K562 (cell line): ENCODE measurements around the gene FAM177B. TPM values are rescaled to one million over a fixed set of nuclear protein-coding genes. Genes with fewer than 3 reads are reported as not detected.

Source experiments
- ATF1 ChIP-seq, 2 experiments: fragments of 450-650 bp in 1 of 2; IDR thresholded peaks; 2 replicates each; pipeline ENCODE4 v1.6.1; 2016; ENCODE audit warnings: missing compliant biosample characterization in 1 of 2, missing genetic modification characterization in 1 of 2
- DPF2 ChIP-seq: fragments of 450-650 bp; IDR thresholded peaks from 2 replicates; pipeline ENCODE4 v1.6.1; 2016
- EP400 ChIP-seq: fragments of 450-650 bp; IDR thresholded peaks from 2 replicates; pipeline ENCODE4 v1.6.1; 2017; ENCODE audit warnings: antibody characterized with exemption, mild to moderate bottlenecking, moderate library complexity
- ESRRA ChIP-seq: fragments of 450-650 bp; IDR thresholded peaks from 2 replicates; pipeline ENCODE4 v1.6.1; 2014; ENCODE audit warnings: low read depth, mild to moderate bottlenecking, moderate library complexity, borderline replicate concordance
- HMGN3 ChIP-seq: IDR thresholded peaks from 2 replicates; pipeline ENCODE4 v1.6.1; 2011; ENCODE audit warnings: borderline replicate concordance, low read depth, mild to moderate bottlenecking, mixed read lengths, low read length; ENCODE audit not compliant: insufficient read length; ENCODE audit errors: extremely low read depth
- JUND ChIP-seq, 2 experiments: IDR thresholded peaks; 2 replicates in 1 of 2; 3 replicates in 1 of 2; pipeline ENCODE4 v1.6.1; 2011; ENCODE audit warnings: borderline replicate concordance in 2 of 2, low read depth in 2 of 2, low read length in 2 of 2, improper control_type of control experiment in 1 of 2, missing biosample characterization in 1 of 2, missing genetic modification characterization in 1 of 2, missing genetic modification reagents in 1 of 2
- KLF10 ChIP-seq: fragments of 250-450 bp; sonication (Bioruptor Pico); IDR thresholded peaks from 2 replicates; pipeline ENCODE4 v1.6.1; 2021; ENCODE audit warnings: matching md5 sums
- NFATC3 ChIP-seq: fragments of 450-650 bp; IDR thresholded peaks from 2 replicates; pipeline ENCODE4 v1.6.1; 2017; ENCODE audit warnings: mild to moderate bottlenecking
- OTX1 ChIP-seq: fragments of 450-650 bp; formaldehyde crosslinking; IDR thresholded peaks from 2 replicates; pipeline ENCODE4 v1.4.0; 2022; ENCODE audit warnings: mild to moderate bottlenecking
- SETDB1 ChIP-seq: IDR thresholded peaks from one replicate; pipeline ENCODE4 v1.6.1; 2012; ENCODE audit warnings: low read length, control low read depth, inconsistent platforms
- SNIP1 ChIP-seq: fragments of 450-650 bp; IDR thresholded peaks from 2 replicates; pipeline ENCODE4 v1.7.1; 2017; ENCODE audit warnings: low read depth, mild to moderate bottlenecking
- SOX6 ChIP-seq: fragments of 450-650 bp; IDR thresholded peaks from 2 replicates; pipeline ENCODE4 v1.6.1; 2014; ENCODE audit warnings: mild to moderate bottlenecking
- ZBED1 ChIP-seq: IDR thresholded peaks from 2 replicates; pipeline ENCODE4 v1.6.1; 2014
- ZNF668 ChIP-seq: fragments of 250-450 bp; sonication (Bioruptor Pico); IDR thresholded peaks from 2 replicates; pipeline ENCODE4 v1.8.0; 2022; ENCODE audit warnings: mild to moderate bottlenecking, inconsistent platforms
- polyA plus RNA-seq, 8 experiments: library from polyadenylated mRNA; depleted of rRNA in 4 of 8; stranded (reverse) in 5 of 8; unstranded in 3 of 8; fragments of >200 nt; fragmentation: Nextera tagmentation in 2 of 8; fragmentation: Illumina TruSeq in 1 of 8; extraction: Ambion mirVana in 2 of 8; extraction: Trizol in 1 of 8; gene quantifications; 2 replicates each; pipeline versions ENCODE4 v1.2.1 to v1.2.3, GENCODE V29; 2011 to 2014; ENCODE audit warnings: inconsistent platforms in 1 of 8, missing spikeins in 1 of 8
- total RNA-seq, 7 experiments: library from RNA; depleted of rRNA in 6 of 7; stranded (reverse); fragments of >200 nt in 6 of 7; fragmentation: Illumina TruSeq in 2 of 7; extraction: Trizol in 2 of 7; gene quantifications; 2 replicates each; pipeline versions ENCODE4 v1.2.1 to v1.2.3, GENCODE V29; 2011 to 2021; ENCODE audit warnings: low replicate concordance in 1 of 7
- TF ChIP-seq, protein P1 (sequence below), 2 experiments: fragments of 450-650 bp in 1 of 2; sonication (generic) in 1 of 2; formaldehyde crosslinking in 1 of 2; IDR thresholded peaks; 2 replicates each; pipeline versions ENCODE4 v1.7.1 to v1.9.0; 2016 to 2022; ENCODE audit warnings: inconsistent platforms in 1 of 2, mild to moderate bottlenecking in 1 of 2, missing genetic modification reagents in 1 of 2
- TF ChIP-seq, protein P2 (sequence below): sonication (generic); formaldehyde crosslinking; IDR thresholded peaks from 2 replicates; pipeline ENCODE4 v1.8.1; 2023; ENCODE audit warnings: mild to moderate bottlenecking, missing genetic modification reagents

FAM177B gene
- total and polyA plus RNA-seq, 9 of the 15 experiments (the other 6 are each of a cell fraction or from before 2014, with no cell fraction given) = not detected

DNA sequence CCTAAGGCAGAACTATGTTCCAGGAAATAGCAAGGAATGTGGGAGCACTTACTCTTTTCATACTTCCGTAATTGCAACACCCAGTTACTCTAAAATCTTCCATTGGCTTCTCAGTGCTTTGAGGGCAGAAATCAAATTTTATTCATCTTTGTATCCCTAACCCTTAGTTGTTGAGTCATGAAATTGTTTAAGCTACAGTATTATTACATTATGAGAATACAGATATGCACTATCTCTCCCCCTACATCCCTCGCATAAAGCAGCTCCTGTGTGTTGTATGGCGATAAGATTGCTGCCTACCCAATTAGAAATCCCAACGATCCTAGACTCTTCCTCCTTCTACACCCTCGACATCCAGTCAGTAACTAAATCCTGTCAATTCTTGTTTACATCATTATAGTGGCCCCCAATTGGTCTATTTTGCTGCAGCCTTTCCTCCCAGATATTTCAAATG, 27.3 kb upstream of the FAM177B start (continued):
- TF ChIP-seq, protein P1, sequence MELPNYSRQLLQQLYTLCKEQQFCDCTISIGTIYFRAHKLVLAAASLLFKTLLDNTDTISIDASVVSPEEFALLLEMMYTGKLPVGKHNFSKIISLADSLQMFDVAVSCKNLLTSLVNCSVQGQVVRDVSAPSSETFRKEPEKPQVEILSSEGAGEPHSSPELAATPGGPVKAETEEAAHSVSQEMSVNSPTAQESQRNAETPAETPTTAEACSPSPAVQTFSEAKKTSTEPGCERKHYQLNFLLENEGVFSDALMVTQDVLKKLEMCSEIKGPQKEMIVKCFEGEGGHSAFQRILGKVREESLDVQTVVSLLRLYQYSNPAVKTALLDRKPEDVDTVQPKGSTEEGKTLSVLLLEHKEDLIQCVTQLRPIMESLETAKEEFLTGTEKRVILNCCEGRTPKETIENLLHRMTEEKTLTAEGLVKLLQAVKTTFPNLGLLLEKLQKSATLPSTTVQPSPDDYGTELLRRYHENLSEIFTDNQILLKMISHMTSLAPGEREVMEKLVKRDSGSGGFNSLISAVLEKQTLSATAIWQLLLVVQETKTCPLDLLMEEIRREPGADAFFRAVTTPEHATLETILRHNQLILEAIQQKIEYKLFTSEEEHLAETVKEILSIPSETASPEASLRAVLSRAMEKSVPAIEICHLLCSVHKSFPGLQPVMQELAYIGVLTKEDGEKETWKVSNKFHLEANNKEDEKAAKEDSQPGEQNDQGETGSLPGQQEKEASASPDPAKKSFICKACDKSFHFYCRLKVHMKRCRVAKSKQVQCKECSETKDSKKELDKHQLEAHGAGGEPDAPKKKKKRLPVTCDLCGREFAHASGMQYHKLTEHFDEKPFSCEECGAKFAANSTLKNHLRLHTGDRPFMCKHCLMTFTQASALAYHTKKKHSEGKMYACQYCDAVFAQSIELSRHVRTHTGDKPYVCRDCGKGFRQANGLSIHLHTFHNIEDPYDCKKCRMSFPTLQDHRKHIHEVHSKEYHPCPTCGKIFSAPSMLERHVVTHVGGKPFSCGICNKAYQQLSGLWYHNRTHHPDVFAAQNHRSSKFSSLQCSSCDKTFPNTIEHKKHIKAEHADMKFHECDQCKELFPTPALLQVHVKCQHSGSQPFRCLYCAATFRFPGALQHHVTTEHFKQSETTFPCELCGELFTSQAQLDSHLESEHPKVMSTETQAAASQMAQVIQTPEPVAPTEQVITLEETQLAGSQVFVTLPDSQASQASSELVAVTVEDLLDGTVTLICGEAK (IDR thresholded peaks at IDR 0.05) = no peak
- TF ChIP-seq, protein P1 (CRISPR knock-in tag; IDR thresholded peaks at IDR 0.05) = no peak
- TF ChIP-seq SNIP1 (no peak), NFATC3 (no peak), HMGN3 (peak; percentile 75), SETDB1 (no peak), SOX6 (peak; percentile 91), ZBED1 (0 out of 2 replicates have a peak, but pooled peaks have one; percentile 32), ZNF668 (no peak), EP400 (no peak), JUND (IDR thresholded peaks at IDR 0.05; ENCODE audit: borderline replicate concordance, low read depth, low read length) (peak; percentile 61), JUND (tag; IDR thresholded peaks at IDR 0.05; ENCODE audit: borderline replicate concordance, low read depth, low read length) (peak; percentile 61; the same call in 1 of the 3 replicates), ATF1 (CRISPR knock-in tag; IDR thresholded peaks at IDR 0.05) (no peak), ATF1 (tag; IDR thresholded peaks at IDR 0.05) (peak; percentile 26; the same call in 1 of the 2 replicates), OTX1 (CRISPR knock-in tag) (no peak), KLF10 (no peak), DPF2 (peak; percentile 89), ESRRA (no peak)
- TF ChIP-seq, protein P2, sequence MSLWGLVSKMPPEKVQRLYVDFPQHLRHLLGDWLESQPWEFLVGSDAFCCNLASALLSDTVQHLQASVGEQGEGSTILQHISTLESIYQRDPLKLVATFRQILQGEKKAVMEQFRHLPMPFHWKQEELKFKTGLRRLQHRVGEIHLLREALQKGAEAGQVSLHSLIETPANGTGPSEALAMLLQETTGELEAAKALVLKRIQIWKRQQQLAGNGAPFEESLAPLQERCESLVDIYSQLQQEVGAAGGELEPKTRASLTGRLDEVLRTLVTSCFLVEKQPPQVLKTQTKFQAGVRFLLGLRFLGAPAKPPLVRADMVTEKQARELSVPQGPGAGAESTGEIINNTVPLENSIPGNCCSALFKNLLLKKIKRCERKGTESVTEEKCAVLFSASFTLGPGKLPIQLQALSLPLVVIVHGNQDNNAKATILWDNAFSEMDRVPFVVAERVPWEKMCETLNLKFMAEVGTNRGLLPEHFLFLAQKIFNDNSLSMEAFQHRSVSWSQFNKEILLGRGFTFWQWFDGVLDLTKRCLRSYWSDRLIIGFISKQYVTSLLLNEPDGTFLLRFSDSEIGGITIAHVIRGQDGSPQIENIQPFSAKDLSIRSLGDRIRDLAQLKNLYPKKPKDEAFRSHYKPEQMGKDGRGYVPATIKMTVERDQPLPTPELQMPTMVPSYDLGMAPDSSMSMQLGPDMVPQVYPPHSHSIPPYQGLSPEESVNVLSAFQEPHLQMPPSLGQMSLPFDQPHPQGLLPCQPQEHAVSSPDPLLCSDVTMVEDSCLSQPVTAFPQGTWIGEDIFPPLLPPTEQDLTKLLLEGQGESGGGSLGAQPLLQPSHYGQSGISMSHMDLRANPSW (CRISPR knock-in tag) = no peak
